Ishikawa (cell line): ENCODE results near the gene RPL7L1.

ENCODE experiments used
- CEBPB ChIP-seq: IDR thresholded peaks from 2 replicates; pipeline ENCODE4 v1.6.1; 2012
- CREB1 ChIP-seq: IDR thresholded peaks from 2 replicates; pipeline ENCODE4 v1.6.1; 2012; ENCODE audit warnings: low read depth
- EGR1 ChIP-seq: IDR thresholded peaks from 2 replicates; pipeline ENCODE4 v1.6.1; 2012
- EP300 ChIP-seq: IDR thresholded peaks from 2 replicates; pipeline ENCODE4 v1.6.1; 2012; ENCODE audit warnings: borderline replicate concordance
- FOXM1 ChIP-seq: IDR thresholded peaks from 2 replicates; pipeline ENCODE4 v1.6.1; 2012; ENCODE audit warnings: low read depth, borderline replicate concordance
- NFIC ChIP-seq: IDR thresholded peaks from 2 replicates; pipeline ENCODE4 v1.6.1; 2012
- RAD21 ChIP-seq: IDR thresholded peaks from 2 replicates; pipeline ENCODE4 v1.6.1; 2012; ENCODE audit warnings: low read depth
- REST ChIP-seq: IDR thresholded peaks from 2 replicates; pipeline ENCODE4 v1.6.1; 2012; ENCODE audit warnings: low read depth, mild to moderate bottlenecking
- TAF1 ChIP-seq: IDR thresholded peaks from 2 replicates; pipeline ENCODE4 v1.6.1; 2012; ENCODE audit warnings: low read depth, mild to moderate bottlenecking
- TCF12 ChIP-seq: IDR thresholded peaks from 2 replicates; pipeline ENCODE4 v1.6.1; 2012; ENCODE audit warnings: low read depth
- TEAD4 ChIP-seq: IDR thresholded peaks from 2 replicates; pipeline ENCODE4 v1.6.1; 2012
- USF1 ChIP-seq: IDR thresholded peaks from 2 replicates; pipeline ENCODE4 v1.6.1; 2012
- YY1 ChIP-seq: IDR thresholded peaks from 2 replicates; pipeline ENCODE4 v1.6.1; 2012; ENCODE audit warnings: low read depth
- ZBTB7A ChIP-seq: IDR thresholded peaks from 2 replicates; pipeline ENCODE4 v1.6.1; 2012; ENCODE audit warnings: low read depth
- TF ChIP-seq, protein P1 (sequence below): IDR thresholded peaks from 2 replicates; pipeline ENCODE4 v1.6.1; 2012

The RPL7L1 gene

DNA sequence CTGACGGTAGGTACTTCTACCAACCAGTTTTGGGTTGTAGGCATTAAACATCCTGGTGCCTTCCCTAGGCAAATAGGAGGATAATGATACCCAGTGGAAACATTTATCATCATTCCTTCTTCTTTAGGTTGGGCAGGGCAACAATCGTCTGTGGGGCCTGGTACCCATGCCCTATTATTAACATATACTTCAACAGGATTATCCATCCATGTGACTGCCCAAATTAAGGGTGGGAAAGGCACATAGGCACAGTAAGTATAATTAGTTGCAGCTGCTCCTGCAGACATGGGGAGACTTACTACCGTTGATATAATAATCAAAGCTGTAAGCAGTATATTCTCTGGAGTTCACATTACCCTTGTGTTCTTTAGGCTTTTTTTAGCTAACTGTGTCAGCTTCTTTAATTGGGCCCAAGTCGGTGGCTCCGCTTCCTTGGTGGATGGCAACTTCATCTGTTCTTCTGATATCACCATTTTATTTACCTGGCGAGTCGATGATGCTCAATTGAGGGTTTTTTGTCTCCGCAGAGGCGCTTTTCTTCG is 16.8 kb downstream of the RPL7L1 start:
- TF ChIP-seq REST (no peak), RAD21 (no peak), EP300 (no peak), NFIC (no peak), USF1 (no peak), ZBTB7A (no peak), TAF1 (no peak), TEAD4 (no peak), TCF12 (no peak), YY1 (no peak), EGR1 (no peak), CEBPB (no peak), FOXM1 (no peak), CREB1 (no peak)
- TF ChIP-seq, protein P1, sequence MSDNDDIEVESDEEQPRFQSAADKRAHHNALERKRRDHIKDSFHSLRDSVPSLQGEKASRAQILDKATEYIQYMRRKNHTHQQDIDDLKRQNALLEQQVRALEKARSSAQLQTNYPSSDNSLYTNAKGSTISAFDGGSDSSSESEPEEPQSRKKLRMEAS = no peak

GRCh38 chr6:42898891-42899361 is 19.5 kb downstream of the RPL7L1 start:
- TF ChIP-seq TEAD4 (0 out of 2 replicates have a peak, but pooled peaks have one; percentile 9), REST (no peak), RAD21 (peak; percentile 76), EP300 (no peak)

DNA sequence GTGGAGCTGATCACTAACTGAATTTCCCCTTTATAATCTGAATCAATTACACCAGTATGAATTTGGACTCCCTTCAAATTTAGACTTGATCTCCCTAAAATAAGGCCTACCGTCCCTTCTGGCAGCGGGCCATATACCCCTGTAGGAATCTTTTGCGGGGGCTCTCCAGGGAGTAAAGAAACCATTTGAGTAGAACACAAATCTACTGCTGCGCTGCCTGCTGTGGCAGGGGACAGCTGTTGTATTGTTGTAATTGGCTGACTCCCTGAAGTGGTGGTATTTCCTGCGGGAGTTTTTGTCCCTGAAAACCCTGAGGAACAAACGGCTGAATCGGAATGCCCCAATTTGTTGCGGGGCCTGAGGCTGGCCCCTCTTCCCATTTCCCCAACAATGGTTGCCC is 20.5 kb downstream of the RPL7L1 start:
- TF ChIP-seq TAF1 (no peak), TEAD4 (no peak), EP300 (no peak), CREB1 (no peak), USF1 (no peak), RAD21 (no peak), CEBPB (no peak), YY1 (no peak), NFIC (no peak), EGR1 (no peak), TCF12 (no peak), REST (no peak), FOXM1 (no peak)
- TF ChIP-seq, protein P1 = no peak

DNA sequence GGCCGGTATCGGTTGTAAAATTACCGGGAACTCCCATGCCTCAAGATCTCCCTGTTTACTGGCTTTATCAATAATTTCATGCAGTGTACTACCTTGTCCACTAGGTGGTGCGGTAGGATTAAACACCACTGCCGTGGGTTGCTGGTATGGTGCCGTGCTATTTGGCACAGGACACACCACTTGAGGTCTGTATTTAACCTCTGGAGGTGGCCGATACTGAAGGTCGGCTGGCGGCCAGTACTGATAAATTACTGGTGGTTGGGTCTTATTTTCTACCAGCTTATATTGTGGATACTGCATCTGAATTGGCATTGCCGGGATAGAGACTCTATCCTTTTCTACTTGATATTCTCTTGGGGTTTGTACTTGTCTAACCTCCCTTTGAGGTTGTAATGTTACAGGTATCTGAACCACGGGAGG is 22.1 kb downstream of the RPL7L1 start:
- TF ChIP-seq RAD21 (peak; percentile 97), USF1 (no peak), CEBPB (0 out of 2 replicates have a peak, but pooled peaks have one; percentile 4), NFIC (peak; percentile 40)

DNA sequence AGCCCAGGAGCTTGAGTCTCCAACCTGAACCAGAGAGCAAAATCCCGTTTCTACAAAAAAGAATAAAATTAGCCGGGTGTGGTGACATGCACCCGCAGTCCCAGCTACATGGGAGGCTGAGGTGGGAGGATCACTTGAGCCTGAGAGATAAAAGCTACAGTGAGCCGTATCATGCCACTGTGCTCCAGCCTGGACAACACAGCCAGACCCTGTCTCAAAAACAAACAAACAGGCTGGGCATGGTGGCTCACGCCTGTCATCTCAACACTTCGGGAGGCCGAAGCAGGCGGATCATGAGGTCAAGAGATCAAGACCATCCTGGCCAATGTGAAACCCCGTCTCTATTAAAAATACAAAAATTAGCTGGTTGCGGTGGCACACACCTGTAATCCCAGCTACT is 25.1 kb downstream of the RPL7L1 start:
- TF ChIP-seq CREB1 = no peak
- TF ChIP-seq RAD21 = no peak
- no peak for TF ChIP-seq NFIC
- no peak for TF ChIP-seq ZBTB7A
- no peak for TF ChIP-seq FOXM1
- TF ChIP-seq EGR1 = no peak
- no peak for TF ChIP-seq TEAD4
- no peak for TF ChIP-seq EP300
- TF ChIP-seq, protein P1 = no peak
- no peak for TF ChIP-seq TCF12
- TF ChIP-seq CEBPB = no peak
- no peak for TF ChIP-seq YY1
- TF ChIP-seq TAF1 = no peak
- no peak for TF ChIP-seq REST
- no peak for TF ChIP-seq USF1
